Stimulated activated CD8-positive, alpha-beta memory T cell treated with anti-CD3 and anti-CD28 coated beads, Interleukin-2, amount 100 ng/mL, for 48 hours (primary cell): ENCODE data around the gene GALNTL6.

Experiments used
- DNase-seq, 2 donors: peaks; one replicate each; pipeline ENCODE4 v3.0.0-alpha.2; 2020; ENCODE audit warnings: low read depth in 2 of 2

The GALNTL6 gene

DNA sequence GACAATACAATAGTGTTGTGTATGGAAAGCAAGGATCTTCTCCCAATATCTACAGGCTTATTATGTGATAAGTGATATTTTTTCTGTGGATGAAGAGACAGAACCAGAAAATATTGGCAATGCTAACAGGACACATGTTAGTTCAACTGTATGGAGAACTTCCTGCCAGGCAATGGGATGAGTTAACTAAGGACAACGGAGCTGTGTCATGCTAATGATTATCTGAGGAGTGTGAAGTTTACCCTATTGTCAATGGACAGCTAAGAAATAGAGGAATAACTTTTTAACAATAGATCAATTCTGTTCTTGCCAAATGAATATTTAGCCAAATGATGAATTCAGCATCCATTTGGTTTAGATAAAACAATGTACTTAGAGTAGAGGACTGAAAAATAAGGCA is 180.0 kb downstream of the GALNTL6 start:
- no peak for DNase-seq

DNA sequence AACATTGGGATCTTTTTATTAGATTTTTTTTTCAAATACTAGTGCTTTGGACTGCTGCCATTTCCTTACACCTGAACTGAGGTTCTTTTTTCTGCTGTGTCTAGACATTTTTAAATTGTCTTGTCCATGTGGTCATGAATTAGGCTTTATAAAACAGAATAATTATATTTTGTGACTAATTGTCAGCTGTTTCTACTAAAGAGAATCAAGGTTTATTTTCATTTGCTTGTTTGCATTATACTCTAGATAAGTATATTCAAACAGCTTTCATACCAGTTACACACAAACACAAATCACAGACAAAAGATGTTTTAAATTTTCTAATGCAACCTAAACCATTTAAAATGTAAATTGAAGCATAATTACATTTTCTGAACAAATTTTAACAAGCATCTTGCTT is 194.7 kb downstream of the GALNTL6 start:
- DNase-seq, result no peak

DNA sequence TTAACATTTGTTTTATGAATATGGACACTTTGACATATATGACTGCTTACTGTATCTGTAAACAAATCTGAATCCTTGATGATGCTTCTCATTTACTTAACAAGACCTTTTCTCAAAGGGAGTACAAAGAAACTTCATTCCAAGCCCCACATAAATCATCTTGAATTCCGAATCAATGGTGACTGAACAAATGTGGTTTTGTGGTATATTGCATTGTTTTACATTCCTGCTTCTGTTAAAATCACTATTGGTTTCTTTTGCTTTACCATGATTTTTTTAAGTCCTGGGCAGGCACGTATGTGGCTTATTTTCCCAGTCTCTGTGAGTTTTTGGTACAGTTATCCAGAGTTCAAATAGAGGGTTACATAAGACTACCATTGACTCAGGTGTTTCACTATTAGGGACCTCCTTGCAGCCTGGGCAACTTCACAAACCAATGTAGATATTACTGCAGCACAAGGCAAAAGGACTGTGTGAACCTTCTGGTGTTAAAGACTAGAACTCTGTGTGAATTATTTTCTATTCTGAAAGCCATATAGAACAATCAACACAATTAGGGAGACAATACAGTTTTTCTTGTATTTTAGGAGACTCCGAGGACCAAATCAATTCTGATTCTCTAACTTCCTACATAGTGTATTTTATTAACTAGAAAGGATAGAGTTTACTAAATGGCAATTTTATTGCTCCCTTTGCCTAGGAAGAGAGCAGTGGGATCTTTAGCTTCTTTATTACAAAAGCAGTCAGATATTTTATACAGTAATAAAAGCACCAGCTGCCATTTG is 196.4 kb downstream of the GALNTL6 start:
- no peak for DNase-seq

DNA sequence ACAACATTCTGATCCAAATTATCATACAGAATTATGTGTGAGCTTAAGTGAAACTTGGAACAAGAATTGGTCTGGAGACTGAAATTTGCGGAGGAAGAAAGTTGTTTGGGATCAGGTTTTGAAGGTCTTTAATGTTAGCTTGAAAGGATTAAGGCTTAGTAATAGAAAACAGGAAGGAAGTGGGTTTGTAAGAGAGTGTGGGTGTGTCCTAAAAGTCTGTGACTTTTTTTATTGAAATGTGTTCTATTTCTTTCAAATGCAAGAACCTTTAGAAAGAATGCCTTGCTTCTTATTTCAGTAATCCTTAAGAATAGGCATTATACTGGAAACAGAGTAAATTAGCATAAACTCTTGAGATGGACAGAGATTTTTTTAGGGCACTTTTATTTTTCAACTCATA is 198.0 kb downstream of the GALNTL6 start:
- no peak for DNase-seq

DNA sequence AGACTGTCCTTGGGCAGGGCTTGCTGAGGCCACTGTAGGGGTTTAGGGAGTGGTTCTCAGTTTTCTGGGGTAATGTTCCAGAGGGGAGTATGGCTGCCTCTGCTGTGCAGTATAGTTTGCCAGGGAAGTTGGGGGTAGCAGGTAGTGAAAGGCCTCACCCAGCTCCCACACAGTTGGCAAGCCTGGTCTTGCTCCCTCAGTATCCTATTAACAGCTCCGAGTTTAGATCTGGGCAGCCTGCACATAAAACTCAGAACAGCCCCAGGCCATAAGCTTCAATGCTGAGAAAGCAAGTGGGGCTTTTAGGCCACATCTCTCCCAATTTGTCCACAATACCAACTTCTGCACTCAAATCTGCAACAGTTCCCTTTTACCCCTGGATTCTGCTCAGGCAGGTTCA is 205.2 kb downstream of the GALNTL6 start:
- no peak for DNase-seq

DNA sequence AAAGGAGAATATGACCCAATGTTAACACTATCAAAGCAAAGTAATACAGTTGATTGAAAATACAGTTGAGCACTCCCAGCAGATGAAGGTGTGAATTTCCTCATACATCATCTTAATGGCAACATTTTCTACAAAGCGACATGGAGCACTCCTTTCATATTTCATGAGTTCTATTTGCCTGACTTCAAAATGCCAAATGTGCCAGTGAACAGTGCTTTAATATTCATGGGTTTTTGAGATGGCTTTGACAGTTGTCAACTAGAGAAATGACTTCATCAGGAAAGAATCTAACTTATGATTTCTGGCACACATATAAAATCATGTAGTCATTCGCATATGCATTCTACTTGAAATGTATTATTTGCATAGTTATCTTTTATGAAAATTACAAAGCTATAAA is 222.4 kb downstream of the GALNTL6 start:
- no peak for DNase-seq

DNA sequence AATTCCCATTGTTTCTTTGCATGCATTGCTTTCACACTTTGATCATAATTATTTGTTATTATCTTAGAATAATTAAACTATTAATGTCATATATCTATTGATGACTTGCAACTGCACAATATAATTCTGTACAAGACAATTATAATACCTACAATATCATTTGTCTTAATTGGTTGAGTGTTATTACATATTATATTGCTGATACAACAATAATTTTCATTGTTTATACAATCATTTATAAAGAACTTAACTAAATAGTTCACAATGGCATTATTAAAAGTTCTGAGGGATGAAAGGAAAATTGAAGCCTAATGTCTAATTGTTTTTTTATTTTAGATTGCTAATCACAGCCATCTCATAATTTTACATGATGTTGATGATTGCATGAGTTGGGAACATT is 227.6 kb downstream of the GALNTL6 start:
- no peak for DNase-seq

DNA sequence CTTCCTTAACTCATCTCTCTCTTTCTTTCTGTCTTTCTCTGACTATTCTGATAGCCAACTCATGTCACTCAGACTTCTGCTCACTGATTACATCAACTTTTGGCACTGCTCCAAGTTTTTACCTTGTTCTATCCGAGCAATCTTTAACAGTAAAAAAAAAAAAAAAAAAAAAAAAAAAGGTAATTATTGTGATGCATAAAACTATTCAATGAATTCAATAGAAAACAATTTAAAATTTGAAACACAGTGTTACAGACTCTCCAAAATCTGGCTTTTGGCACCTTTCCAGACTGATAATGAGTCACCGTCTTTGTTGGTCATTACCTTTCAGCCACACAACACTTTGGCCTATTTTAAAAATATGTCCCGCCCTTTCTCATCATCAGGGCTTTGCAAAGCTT is 229.5 kb downstream of the GALNTL6 start:
- DNase-seq, result no peak

DNA sequence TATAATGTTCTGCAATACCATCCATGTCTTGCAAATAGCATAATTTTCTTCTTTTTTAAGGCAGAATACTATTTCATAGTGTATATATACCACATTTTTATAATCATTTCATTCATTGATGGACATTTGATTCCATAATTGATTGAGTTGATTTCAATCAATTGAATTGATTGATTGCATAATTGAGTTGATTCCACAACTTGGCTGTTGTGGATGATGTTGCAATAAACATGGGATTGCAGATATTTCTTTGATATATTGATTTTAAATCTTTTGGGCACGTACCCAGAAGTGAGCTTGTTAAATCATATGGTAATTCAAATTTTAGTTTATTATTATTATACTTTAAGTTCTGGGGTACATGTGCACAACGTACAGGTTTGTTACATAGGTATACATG is 232.8 kb downstream of the GALNTL6 start:
- no peak for DNase-seq

DNA sequence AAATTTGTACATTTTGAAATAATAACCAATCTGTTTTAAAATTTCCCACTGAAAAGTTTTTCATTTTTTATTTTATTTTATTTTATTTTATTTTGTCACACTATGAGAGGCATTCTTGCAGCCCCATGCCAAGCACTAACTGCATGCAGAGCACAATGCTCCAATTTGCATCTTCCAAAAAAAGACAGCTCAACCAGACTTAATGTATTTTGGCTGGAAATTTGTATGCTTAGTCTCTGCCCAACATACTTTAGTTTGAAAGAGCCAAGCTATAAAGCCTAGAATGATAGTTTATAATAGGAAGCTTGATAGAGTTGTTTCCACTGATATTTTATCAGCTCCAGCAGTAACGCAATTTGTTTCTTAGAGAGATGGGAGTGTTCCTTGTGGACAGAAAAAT is 235.5 kb downstream of the GALNTL6 start:
- no peak for DNase-seq

DNA sequence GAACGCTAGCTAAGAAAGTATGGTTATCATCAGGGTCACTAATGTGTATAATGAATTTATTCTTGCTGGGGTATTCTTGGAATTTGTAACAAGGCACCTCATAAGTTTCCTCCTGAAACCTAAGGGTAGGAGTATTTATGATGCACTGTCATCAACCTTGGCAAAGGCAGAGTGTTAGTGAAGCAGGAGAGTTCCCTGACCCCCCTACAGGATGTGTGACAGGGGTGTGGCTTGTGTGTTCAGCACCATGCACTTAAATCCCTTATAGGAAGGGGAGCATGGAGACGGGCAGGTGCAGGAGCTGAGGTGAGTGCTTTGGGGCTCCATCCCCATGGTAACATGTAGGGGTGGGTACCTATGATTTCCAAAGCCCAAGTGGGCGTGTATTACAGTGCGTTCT is 237.7 kb downstream of the GALNTL6 start:
- DNase-seq, result no peak

DNA sequence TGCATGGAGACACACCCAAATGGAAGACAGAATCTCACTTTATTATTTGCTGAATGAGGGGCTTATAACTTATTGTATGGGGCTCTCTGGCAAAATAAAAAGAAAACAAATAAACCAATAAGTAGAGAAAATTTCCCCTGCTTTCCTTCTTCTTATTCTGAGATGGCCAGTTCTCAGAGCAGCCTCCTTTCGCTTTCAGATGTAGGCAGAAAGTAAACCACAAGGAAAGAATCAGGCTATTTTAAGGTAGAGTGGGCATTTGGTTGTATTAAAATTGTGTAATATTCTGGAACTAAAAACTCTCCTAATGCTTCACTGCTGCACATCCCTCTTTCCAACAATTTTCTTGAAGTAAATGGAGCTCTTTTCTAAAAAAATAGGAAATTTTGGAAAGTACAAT is 241.8 kb downstream of the GALNTL6 start:
- no peak for DNase-seq

DNA sequence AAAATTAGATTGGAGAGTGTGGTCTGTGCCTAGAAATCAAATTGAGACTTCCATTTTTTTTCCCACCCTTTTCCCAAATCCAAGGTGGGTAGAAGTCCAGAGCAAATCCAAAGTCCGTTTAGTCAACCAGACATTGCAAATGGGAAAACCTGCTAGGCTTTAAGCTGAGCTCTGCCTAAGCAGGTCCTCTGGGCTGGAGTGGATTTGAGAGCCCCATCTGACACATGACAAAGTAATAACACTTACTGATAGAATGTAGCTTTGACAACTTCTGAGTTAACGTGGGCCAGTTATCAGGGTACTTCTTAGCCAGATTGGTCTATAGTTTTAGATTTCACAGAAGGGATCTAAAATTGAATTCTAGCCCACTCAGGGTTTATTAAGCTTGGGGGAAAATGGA is 242.3 kb downstream of the GALNTL6 start:
- DNase-seq, result no peak

DNA sequence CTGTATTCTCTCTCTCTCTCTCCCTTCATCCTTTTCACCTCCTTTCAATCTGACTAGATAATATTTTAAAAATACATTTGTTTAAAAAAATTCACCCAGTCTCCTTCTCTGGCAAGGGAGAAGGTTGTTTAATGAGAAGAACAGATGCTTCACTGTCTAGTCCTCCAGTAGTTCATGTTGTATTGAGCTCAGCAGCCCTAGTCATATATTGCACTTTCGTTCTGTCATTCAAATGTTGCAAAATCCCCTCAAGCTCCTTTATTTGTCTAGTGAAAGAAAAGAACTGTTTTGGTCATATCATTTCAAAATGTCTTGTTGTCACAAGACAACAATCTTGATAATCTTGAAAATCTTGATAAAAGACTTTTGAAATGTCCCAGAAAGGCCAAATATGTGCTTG is 248.0 kb downstream of the GALNTL6 start:
- DNase-seq, result no peak

DNA sequence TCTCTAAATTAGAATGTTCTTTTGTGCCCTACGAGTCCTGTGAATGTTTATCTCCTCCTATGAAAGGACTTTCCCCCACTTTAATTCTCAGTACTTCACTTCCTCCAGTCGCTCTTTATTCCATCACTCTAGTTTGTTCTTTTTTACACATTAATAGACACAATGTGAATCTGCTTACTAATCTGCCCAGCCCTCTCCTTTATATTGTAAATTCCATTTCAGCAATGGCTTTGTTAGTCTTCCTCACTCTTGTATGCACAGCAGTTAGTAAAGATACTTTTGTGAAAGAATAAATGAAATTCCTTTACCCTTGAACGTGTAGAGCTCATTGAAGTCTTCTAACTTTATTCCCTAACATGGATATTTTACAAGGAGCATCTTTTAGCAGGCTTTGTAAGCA is 255.3 kb downstream of the GALNTL6 start:
- no peak for DNase-seq

DNA sequence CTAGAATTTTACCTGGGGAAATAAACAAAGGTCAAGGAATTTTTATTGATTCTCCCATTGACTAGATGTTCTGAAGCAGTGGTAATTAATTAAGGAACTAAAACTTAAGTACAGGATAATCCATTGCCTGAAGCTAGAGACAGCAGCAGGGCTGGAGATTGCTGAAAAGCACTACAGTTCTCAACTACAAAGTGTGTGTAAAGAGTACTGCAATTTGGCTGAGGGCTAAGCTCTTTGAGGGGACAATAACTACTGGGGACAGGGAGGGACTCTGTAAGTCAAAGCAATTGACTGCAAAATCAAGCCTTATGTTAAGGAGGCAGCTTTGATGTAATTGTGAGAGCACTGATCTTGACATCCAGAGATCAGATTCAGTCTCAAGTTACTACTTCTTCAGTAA is 260.4 kb downstream of the GALNTL6 start:
- DNase-seq, result no peak

DNA sequence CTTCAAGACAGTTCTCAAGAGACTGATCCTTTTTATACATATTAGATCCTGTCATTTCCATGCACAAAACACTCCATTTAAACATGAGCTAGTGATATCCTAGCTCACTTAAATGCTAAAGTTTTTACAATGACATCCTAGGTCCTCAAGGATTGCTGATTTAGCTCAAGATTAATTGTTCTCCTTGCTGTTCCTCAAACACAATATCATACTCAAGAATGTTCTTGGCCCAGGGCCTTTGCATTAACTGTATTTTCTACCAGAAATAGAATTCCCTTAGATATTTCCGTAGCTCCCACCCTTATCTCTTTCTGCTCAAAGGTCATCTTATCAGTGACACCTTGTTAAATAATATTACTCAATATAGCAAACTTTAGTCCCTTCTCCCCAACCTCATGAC is 270.1 kb downstream of the GALNTL6 start:
- DNase-seq, result no peak

DNA sequence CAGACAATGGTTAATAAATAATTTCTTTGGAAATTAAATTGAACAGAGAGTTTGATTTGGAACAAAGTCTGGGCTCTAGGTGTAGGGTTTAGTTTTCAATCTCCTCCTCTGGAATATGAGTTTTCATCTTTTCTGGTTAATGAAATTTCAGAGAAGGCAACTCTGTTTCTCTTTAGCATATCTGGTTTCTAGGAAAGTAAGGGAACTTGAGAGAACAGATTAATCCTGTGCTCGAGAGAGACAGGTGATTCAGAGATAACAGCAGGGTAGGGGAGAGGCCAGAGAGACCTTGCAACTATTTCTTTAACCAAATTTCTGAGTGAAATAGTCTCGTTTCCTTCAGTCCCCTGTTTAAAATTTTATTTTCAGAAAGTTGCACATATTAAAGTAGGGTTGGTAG is 275.4 kb downstream of the GALNTL6 start:
- DNase-seq, result no peak

DNA sequence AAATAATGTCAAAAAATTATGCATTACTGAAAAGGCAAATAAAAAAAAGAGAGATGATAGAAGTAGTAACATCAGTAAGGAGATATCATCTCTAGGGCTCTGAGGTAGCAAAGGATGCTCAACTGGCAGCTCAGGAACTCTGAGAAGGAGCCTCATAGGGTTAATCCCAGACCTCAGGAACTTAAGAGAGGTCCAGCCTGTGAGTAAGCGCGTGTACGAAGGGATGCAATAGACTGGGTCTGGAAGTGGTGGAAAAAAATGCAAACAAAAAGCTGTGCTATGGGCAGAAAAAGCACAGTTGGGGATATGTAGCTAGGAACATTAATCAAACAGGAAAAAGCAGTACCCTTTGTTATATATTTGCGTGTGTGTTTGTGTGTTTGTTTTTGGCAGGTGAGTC is 282.0 kb downstream of the GALNTL6 start:
- no peak for DNase-seq

DNA sequence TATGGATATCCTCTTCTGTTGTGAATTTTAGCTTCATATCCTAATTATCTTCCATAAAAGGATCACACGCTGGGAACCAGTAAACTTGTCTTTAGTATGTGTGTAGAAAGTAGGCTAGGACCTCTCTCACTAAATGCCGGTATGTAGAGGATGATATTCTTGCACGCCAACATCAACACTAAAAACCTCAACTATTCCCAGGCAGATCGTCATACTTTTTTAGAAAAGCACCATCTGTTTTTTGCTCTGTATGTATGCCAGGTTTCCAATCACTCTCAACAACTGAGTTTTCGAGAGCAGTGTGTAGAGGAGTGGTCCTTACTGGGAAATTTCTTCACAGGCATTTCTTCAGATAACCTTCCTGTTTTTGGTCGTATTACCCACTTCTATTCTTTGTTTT is 283.6 kb downstream of the GALNTL6 start:
- no peak for DNase-seq

DNA sequence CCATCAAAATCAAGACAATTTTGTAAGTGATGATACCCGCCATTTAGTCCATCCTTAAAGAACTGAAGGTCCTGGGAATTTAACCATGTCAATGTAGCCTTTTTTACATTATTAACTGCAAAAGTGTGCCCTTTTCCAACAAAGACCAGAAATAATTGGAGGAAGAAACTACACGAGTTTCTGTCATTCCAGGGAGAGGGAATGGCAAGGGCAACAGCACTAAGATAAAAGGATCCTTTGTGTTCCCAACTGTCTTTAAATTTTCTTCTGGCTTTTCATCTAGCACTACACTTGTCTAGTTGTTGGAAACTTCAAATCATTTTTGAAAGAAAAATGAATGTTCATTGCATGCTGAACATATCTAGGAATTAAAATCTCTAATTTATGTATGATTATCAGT is 286.2 kb downstream of the GALNTL6 start:
- DNase-seq, result no peak

DNA sequence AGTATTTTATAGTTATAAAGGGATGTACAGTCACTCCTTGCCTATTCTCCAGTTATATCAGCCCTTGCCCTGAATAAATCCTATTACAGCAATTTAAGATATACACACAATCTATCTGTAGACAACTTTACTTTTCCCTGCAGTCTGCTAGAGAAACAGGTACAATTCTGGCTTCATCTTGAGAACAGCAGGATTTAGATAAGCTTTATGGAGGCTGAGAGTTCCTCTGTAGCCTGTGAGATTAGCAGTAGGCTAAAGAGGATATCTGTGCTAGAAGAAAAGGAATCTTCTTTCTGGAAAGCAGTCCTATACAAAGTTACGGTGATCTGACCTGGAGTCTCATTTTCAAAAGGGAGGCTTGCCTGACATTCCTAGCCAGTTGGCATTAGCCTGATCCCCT is 290.3 kb downstream of the GALNTL6 start:
- no peak for DNase-seq

DNA sequence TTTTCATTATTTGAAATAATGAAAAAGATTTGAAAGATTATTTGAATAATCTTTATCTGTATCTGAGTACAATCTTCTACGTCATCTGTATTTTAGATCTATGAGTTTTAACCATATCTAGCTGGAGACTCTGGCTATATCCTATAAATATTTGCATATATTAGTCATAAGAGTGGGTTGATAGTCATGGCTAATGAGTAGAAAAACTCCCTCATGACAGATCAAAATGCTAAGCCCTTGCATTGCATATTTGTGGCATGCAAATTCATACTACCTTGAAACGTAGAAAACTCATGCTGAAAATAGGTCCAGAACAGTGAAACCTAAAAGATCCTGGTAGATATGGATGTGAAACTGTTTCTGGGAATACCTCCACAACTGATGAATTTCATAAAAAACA is 291.3 kb downstream of the GALNTL6 start:
- DNase-seq, result no peak

DNA sequence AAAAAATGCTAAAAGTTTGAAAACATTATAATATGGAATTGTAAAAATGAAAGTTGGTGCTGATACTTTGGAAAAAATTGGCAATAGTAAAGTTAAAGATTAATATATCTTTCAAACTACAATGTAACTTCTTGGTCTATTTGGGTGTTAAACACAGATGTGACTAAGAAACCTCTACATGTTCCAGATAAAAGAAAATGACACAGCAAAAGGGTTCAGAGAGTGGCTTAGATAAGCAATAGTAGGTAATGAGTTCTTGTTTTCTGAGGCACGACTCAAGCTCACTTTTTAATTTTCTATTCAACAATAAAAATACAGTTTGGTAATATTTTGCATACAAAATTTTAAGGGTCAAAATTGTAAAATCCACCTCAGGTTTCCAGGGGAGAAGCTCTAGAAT is 292.7 kb downstream of the GALNTL6 start:
- DNase-seq, result no peak
